ENCODE measurements around the gene MBNL1.

The MBNL1 gene

GRCh38 chr3:152457500-152458375, 189.0 kb downstream of the MBNL1 start:
- no peak for DNase-seq

- DNase-seq: no peak
Observed at GRCh38 chr3:152458376-152459117, 189.8 kb downstream of the MBNL1 start.

GRCh38 chr3:152459118-152459515, 190.4 kb downstream of the MBNL1 start:
- no peak for DNase-seq

GRCh38 chr3:152459572-152459971, 190.8 kb downstream of the MBNL1 start:
- no peak for DNase-seq

- DNase-seq: no peak
Observed at GRCh38 chr3:152460936-152461335, 192.2 kb downstream of the MBNL1 start.

- DNase-seq: no peak
Observed at GRCh38 chr3:152461460-152461859, 192.7 kb downstream of the MBNL1 start.

GRCh38 chr3:152466784-152467183, 198.1 kb downstream of the MBNL1 start:
- DNase-seq: peak; percentile 10

- no peak for DNase-seq
Observed at GRCh38 chr3:152469248-152470025, 200.7 kb downstream of the MBNL1 start.

- no peak for DNase-seq
Observed at GRCh38 chr3:152470095-152470494, 201.4 kb downstream of the MBNL1 start.

- no peak for DNase-seq
Observed at GRCh38 chr3:152470893-152471292, 202.2 kb downstream of the MBNL1 start.

GRCh38 chr3:152471814-152472671, 203.3 kb downstream of the MBNL1 start:
- DNase-seq: peak; percentile 29

- DNase-seq: no peak
Observed at GRCh38 chr3:152472672-152472954, 203.9 kb downstream of the MBNL1 start.

GRCh38 chr3:152474585-152474984, 205.9 kb downstream of the MBNL1 start:
- peak; percentile 15 for DNase-seq

- DNase-seq: no peak
Observed at GRCh38 chr3:152477422-152477821, 208.7 kb downstream of the MBNL1 start.

- no peak for DNase-seq
Observed at GRCh38 chr3:152480282-152480953, 211.7 kb downstream of the MBNL1 start.

GRCh38 chr3:152486364-152486763, 217.6 kb downstream of the MBNL1 start:
- DNase-seq: no peak

- no peak for DNase-seq
Observed at GRCh38 chr3:152488449-152488848, 219.7 kb downstream of the MBNL1 start.

GRCh38 chr3:152491922-152492321, 223.2 kb downstream of the MBNL1 start:
- no peak for DNase-seq

GRCh38 chr3:152496286-152496685, 227.6 kb downstream of the MBNL1 start:
- DNase-seq: no peak

GRCh38 chr3:152496716-152497115, 228.0 kb downstream of the MBNL1 start:
- no peak for DNase-seq

- DNase-seq: no peak
Observed at GRCh38 chr3:152497457-152497856, 228.7 kb downstream of the MBNL1 start.

GRCh38 chr3:152497890-152498289, 229.2 kb downstream of the MBNL1 start:
- DNase-seq: no peak
